ENCODE results near the gene PDE4D.

DNA sequence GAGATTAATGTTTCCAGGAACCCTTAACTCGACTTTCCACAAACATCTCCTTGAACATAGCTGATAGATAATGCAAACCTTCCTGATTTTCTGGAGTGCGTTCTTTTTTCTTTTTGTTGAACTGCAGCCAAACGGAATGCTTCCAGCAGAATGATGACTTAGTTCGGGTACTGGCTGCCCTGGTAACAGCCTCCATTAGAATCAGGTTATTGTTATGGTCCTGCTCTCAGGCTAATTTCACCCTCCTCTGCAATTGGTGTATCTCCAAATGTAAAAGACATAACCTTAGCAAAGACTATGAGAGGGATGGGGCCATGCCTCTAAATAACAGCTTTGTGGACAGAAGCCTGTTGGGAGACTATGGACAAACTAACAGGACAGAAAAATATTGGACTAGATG, 116.5 kb downstream of the PDE4D start:
- TF ChIP-seq EZH2 (IDR thresholded peaks at IDR 0.05; ENCODE audit: insufficient read depth, low read length): no peak
- TF ChIP-seq, protein P1, sequence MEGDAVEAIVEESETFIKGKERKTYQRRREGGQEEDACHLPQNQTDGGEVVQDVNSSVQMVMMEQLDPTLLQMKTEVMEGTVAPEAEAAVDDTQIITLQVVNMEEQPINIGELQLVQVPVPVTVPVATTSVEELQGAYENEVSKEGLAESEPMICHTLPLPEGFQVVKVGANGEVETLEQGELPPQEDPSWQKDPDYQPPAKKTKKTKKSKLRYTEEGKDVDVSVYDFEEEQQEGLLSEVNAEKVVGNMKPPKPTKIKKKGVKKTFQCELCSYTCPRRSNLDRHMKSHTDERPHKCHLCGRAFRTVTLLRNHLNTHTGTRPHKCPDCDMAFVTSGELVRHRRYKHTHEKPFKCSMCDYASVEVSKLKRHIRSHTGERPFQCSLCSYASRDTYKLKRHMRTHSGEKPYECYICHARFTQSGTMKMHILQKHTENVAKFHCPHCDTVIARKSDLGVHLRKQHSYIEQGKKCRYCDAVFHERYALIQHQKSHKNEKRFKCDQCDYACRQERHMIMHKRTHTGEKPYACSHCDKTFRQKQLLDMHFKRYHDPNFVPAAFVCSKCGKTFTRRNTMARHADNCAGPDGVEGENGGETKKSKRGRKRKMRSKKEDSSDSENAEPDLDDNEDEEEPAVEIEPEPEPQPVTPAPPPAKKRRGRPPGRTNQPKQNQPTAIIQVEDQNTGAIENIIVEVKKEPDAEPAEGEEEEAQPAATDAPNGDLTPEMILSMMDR (IDR thresholded peaks at IDR 0.05; ENCODE audit: insufficient read depth, low read depth, low read length): no peak

All from astrocyte (in vitro differentiated cells and primary cell).